Heart left ventricle (tissue), 13 donors: ENCODE data around the gene C20orf202.

Source experiments
- POLR2A ChIP-seq, 2 donors: fragments of 450-650 bp; IDR thresholded peaks; one replicate each; pipeline ENCODE4 v1.6.1; 2017; ENCODE audit warnings: antibody characterized with exemption in 2 of 2, mild to moderate bottlenecking in 2 of 2, moderate library complexity in 2 of 2
- TF ChIP-seq, protein P1 (sequence below), 12 donors: fragments of 200-600 bp; sonication (generic) in 4 of 12; IDR thresholded peaks; one replicate each; pipeline versions ENCODE4 v1.5.0 to v1.8.0; 2018 to 2022; ENCODE audit warnings: antibody characterized with exemption in 12 of 12, mild to moderate bottlenecking in 5 of 12
- donor health status: ischemic (EF 13 %, LVEDD 7.1; RV severe dilation, severe dysfunction).
- donor health status: DM: no; HTN: yes; CAD: no.
- donor health status: DM: no; HTN: no; CAD: no.
- donor health status: ischemic (EF 25% LVEDD 6.9; RV normal size, moderate dysfunction).
- donor health status: ischemic (EF 25% LVEDD 5.7; RV mildly dilated, moderate dysfunction).
- donor health status: ischemic (EF 35%, LVEDD 5.7; RV mildly dilated, moderate dysfunction).
- donor health status: nonischemic (EF 11% LVEDD 7.7; RV severe dilation, severe dysfunction).
- donor health status: DM: yes; HTN: yes; CAD: no.
- donor health status: PGD.
- donor health status: ischemic (EF 29% LVEDD 5.4; RV normal size, mild dysfunction).
- donor health status: nonischemic (EF 23%, LVEDD 6.1; RV moderate dilation, normal function).

DNA sequence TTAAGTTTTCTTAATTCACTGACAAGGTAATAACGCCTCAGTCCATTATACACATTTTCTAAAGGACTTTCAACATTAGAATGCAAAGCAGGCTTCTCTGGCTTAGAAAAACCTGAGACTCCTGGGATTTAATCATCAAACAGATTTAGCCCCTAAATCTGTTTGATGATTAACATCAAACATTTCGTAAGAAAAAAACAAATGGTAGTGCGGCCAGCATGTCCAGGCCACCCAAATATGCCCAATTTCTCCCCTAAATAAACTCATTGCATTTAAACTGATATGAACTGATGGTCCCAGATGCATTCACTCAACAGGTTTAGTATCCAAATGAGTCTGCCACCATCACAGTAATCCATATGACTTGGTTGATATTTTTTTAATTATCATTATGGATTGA lies 24.6 kb upstream of the C20orf202 start:
- TF ChIP-seq, protein P1, sequence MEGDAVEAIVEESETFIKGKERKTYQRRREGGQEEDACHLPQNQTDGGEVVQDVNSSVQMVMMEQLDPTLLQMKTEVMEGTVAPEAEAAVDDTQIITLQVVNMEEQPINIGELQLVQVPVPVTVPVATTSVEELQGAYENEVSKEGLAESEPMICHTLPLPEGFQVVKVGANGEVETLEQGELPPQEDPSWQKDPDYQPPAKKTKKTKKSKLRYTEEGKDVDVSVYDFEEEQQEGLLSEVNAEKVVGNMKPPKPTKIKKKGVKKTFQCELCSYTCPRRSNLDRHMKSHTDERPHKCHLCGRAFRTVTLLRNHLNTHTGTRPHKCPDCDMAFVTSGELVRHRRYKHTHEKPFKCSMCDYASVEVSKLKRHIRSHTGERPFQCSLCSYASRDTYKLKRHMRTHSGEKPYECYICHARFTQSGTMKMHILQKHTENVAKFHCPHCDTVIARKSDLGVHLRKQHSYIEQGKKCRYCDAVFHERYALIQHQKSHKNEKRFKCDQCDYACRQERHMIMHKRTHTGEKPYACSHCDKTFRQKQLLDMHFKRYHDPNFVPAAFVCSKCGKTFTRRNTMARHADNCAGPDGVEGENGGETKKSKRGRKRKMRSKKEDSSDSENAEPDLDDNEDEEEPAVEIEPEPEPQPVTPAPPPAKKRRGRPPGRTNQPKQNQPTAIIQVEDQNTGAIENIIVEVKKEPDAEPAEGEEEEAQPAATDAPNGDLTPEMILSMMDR (IDR thresholded peaks at IDR 0.05): no peak
- TF ChIP-seq POLR2A (IDR thresholded peaks at IDR 0.05): no peak
